Epithelial cell of proximal tubule (primary cell): Measurements from ENCODE around the gene PRF1. TPM values are rescaled to one million over a fixed set of nuclear protein-coding genes. Genes with fewer than 3 reads are reported as not detected.

ENCODE experiments used
- DNase-seq: peaks from one replicate; pipeline ENCODE4 v3.0.0-alpha.2; 2011; ENCODE audit warnings: low read depth
- H3K4me3 ChIP-seq: 2 replicates; pipeline ENCODE4 v1.5.1; 2011; ENCODE audit warnings: low read depth, mild to moderate bottlenecking, low read length
- total RNA-seq: library from RNA; depleted of rRNA; stranded (reverse); fragments of >200 nt; gene quantifications from 2 replicates; pipeline ENCODE4 v1.2.3, GENCODE V29; 2015
- TF ChIP-seq, protein P1 (sequence below): conservative IDR thresholded peaks from 2 replicates; pipeline ENCODE4 v1.5.1; 2012; ENCODE audit warnings: low read depth, mild to moderate bottlenecking, low read length

PRF1 gene
- total RNA-seq, 1 donor from 2014 or later, result not detected

DNA sequence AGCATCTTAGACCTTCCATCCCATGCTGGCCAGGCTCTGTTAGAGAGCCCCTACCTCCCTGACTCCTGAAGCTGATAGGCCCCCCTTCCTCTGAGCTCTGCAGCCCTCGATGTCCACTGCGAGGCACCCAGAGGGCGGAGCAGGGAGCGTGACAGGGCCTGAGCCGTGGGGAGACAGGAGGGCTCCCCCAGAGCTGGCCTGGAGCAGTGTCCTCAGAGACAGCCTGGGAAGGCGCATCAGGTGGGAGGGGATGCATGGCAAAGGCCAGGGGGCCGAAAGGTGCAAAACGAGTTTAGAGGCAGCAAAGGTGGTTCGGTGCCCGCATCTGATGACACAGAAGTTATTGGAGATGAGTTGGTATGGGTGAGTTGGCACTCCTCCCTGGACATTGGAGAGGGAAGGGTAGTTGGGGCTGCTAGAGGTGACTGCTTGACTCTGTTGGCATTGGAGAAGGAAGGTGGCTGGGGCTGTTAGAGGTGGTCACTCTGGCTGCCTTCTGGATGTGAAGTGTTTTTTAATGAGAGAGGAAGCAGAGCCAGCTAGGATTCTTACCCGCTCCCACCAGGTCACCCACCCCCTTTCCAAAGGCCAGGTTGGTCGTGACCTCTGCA is 53.1 kb downstream of the PRF1 start:
- DNase-seq, result no peak
- no peak overlapping the region for H3K4me3 ChIP-seq
- TF ChIP-seq, protein P1, sequence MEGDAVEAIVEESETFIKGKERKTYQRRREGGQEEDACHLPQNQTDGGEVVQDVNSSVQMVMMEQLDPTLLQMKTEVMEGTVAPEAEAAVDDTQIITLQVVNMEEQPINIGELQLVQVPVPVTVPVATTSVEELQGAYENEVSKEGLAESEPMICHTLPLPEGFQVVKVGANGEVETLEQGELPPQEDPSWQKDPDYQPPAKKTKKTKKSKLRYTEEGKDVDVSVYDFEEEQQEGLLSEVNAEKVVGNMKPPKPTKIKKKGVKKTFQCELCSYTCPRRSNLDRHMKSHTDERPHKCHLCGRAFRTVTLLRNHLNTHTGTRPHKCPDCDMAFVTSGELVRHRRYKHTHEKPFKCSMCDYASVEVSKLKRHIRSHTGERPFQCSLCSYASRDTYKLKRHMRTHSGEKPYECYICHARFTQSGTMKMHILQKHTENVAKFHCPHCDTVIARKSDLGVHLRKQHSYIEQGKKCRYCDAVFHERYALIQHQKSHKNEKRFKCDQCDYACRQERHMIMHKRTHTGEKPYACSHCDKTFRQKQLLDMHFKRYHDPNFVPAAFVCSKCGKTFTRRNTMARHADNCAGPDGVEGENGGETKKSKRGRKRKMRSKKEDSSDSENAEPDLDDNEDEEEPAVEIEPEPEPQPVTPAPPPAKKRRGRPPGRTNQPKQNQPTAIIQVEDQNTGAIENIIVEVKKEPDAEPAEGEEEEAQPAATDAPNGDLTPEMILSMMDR, result no peak

Other genes with a start within 250 kb of the PRF1 start
- gene LRRC20, start 220.1 kb downstream of the PRF1 start, total RNA-seq, result 39.5 and 48.1 TPM in 2 replicates
- gene EIF4EBP2, start 198.6 kb downstream of the PRF1 start, total RNA-seq, result 24.3 and 27.9 TPM in 2 replicates
- not detected in 2 replicates for gene NODAL, start 161.1 kb downstream of the PRF1 start, total RNA-seq
- gene PALD1, start 124.0 kb downstream of the PRF1 start, total RNA-seq, result 3.3 and 3.5 TPM in 2 replicates
- gene ADAMTS14, start 69.8 kb upstream of the PRF1 start, total RNA-seq, result 1.3 and 1.4 TPM in 2 replicates
- not detected in 2 replicates for gene TBATA, start 182.6 kb upstream of the PRF1 start, total RNA-seq
- 32.8 and 35.7 TPM in 2 replicates for gene SGPL1, start 213.2 kb upstream of the PRF1 start, total RNA-seq